Hepatocyte (in vitro differentiated cells): ENCODE results near the gene RABGAP1. TPM values are rescaled to one million over a fixed set of nuclear protein-coding genes. Genes with fewer than 3 reads are reported as not detected.

ENCODE experiments used
- DNase-seq: peaks from one replicate; pipeline ENCODE4 v3.0.0-alpha.2; 2016; ENCODE audit warnings: low spot score
- H2AFZ ChIP-seq: fragments of 200-600 bp; sonication (generic); 2 replicates; pipeline ENCODE4 v1.6.0; 2016; ENCODE audit warnings: antibody characterized with exemption, mild to moderate bottlenecking
- H3K27ac ChIP-seq: fragments of 200-600 bp; sonication (generic); 2 replicates; pipeline ENCODE4 v1.5.1; 2016; ENCODE audit warnings: mild to moderate bottlenecking
- H3K27me3 ChIP-seq: fragments of 200-600 bp; sonication (generic); 2 replicates; pipeline ENCODE4 v1.6.1; 2016
- H3K36me3 ChIP-seq: fragments of 200-600 bp; sonication (generic); replicated peaks from 2 replicates; pipeline ENCODE4 v1.5.1; 2016; ENCODE audit warnings: low read depth; ENCODE audit not compliant: insufficient read depth
- H3K4me1 ChIP-seq: fragments of 200-600 bp; sonication (generic); 2 replicates; pipeline ENCODE4 v1.5.1; 2016; ENCODE audit warnings: mild to moderate bottlenecking, moderate library complexity; ENCODE audit not compliant: insufficient read depth
- H3K4me2 ChIP-seq: fragments of 200-600 bp; sonication (generic); 2 replicates; pipeline ENCODE4 v1.6.0; 2016
- H3K4me3 ChIP-seq: fragments of 200-600 bp; sonication (generic); 2 replicates; pipeline ENCODE4 v1.5.1; 2016; ENCODE audit warnings: mild to moderate bottlenecking
- H3K79me2 ChIP-seq: fragments of 200-600 bp; sonication (generic); 2 replicates; pipeline ENCODE4 v1.6.0; 2017; ENCODE audit warnings: mild to moderate bottlenecking
- H3K9me2 ChIP-seq: fragments of 200-600 bp; sonication (generic); replicated peaks from 2 replicates; pipeline ENCODE4 v1.6.0; 2017; ENCODE audit warnings: mild to moderate bottlenecking; ENCODE audit not compliant: insufficient read depth
- H3K9me3 ChIP-seq: fragments of 200-600 bp; sonication (generic); 2 replicates; pipeline ENCODE4 v1.5.1; 2016; ENCODE audit warnings: low read depth, mild to moderate bottlenecking
- H4K20me1 ChIP-seq: fragments of 200-600 bp; sonication (generic); 2 replicates; pipeline ENCODE4 v1.6.0; 2016; ENCODE audit warnings: mild to moderate bottlenecking; ENCODE audit not compliant: insufficient read depth, poor library complexity, severe bottlenecking
- EZH2 ChIP-seq: fragments of 200-600 bp; sonication (generic); IDR thresholded peaks from 2 replicates; pipeline ENCODE4 v1.6.1; 2016; ENCODE audit warnings: antibody characterized with exemption, mild to moderate bottlenecking, borderline replicate concordance
- EZH2phosphoT487 ChIP-seq: fragments of 200-600 bp; sonication (generic); IDR thresholded peaks from one replicate; pipeline ENCODE4 v1.6.1; 2018; ENCODE audit warnings: antibody characterized with exemption, mild to moderate bottlenecking, low read depth, moderate library complexity; ENCODE audit not compliant: unreplicated experiment, severe bottlenecking
- WGBS: methylation state at CpG from one replicate; pipeline ENCODE4 v1.1.6; 2016; ENCODE audit warnings: low lambda C conversion rate; ENCODE audit errors: missing lambda C conversion rate; 5-methylcytosine and 5-hydroxymethylcytosine counted together
- polyA plus RNA-seq: library from polyadenylated mRNA; unstranded; fragments of >200 nt; fragmentation: Nextera tagmentation; extraction: Ambion mirVana; gene quantifications from 2 replicates; pipeline ENCODE4 v1.2.1, GENCODE V29; 2016
- total RNA-seq: library from RNA; depleted of rRNA; stranded (reverse); fragments of >200 nt; gene quantifications from 2 replicates; pipeline ENCODE4 v1.2.3, GENCODE V29; 2014
- TF ChIP-seq, protein P1 (sequence below): fragments of 200-600 bp; sonication (generic); IDR thresholded peaks from 2 replicates; pipeline ENCODE4 v1.5.1; 2016; ENCODE audit warnings: antibody characterized with exemption, mild to moderate bottlenecking; ENCODE audit not compliant: poor library complexity

The RABGAP1 gene
- total RNA-seq (47.4 and 58.4 TPM in 2 replicates), polyA plus RNA-seq (23.7 and 26.8 TPM in 2 replicates)

DNA sequence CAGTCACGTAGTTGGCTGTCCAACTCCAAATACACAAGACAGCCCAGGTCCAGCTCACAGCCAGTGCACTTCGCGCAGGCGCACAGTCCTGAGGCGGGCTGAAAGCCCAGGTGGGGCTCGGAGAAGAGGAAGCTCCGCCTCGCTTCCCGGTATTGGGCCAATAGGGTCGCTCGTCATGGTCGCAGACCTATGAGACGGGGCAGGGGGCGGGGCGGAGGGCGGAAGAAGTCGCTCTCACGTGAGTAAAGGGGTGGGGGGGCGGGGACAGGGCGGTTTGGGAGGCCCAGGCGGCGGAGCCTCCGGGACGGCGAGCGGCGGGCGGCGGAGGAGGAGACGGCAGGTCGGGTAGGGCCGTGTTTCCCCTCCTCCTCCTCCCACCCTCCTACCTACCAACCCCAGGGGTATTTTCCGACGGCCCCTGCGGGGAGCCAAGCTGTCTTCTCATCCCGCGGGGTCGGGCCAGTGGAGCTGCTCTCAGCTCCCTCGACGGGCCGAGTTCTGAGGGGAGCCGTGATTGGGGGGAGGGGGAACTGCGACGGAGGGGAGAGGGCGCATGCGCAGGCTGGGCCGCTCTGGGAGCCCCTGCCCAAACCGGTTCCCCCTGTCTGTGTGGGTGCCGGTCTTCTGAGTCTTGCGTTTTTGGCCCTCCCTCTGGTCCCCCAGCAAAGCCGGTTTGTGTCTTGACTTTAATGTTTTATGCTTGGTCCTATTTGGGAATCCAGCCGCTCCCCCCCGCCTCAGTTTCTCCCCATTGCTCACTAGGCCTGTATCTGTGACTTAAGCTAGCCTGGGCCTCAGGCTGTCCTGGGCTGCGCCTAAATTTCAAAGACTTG is at the start of gene RABGAP1:
Gene RABGAP1, plus strand, starts transcription at position 272 of the 833 bp plus-strand sequence. CDS start 16,040 bp downstream, outside the sequence.
- Histone ChIP-seq H3K27ac (peak within 1 kb of the TSS; percentile 96), H3K4me2 (peak within 1 kb of the TSS; percentile 84), H3K27me3 (no peaks in the 10 kb centered on the region), H3K79me2 (peaks cover 78% of the 10 kb centered on the region), H3K9me2 (no peaks in the 10 kb centered on the region), H2AFZ (peak within 1 kb of the TSS; percentile 67), H3K4me1 (peaks cover 12% of the 10 kb centered on the region), H3K4me3 (peak within 1 kb of the TSS; percentile 95), H4K20me1 (peaks cover 43% of the 10 kb centered on the region), H3K36me3 (no peaks in the 10 kb centered on the region), H3K9me3 (no peaks in the 10 kb centered on the region)
- TF ChIP-seq EZH2phosphoT487, result no peak
- TF ChIP-seq EZH2, result no peak
- TF ChIP-seq, protein P1, sequence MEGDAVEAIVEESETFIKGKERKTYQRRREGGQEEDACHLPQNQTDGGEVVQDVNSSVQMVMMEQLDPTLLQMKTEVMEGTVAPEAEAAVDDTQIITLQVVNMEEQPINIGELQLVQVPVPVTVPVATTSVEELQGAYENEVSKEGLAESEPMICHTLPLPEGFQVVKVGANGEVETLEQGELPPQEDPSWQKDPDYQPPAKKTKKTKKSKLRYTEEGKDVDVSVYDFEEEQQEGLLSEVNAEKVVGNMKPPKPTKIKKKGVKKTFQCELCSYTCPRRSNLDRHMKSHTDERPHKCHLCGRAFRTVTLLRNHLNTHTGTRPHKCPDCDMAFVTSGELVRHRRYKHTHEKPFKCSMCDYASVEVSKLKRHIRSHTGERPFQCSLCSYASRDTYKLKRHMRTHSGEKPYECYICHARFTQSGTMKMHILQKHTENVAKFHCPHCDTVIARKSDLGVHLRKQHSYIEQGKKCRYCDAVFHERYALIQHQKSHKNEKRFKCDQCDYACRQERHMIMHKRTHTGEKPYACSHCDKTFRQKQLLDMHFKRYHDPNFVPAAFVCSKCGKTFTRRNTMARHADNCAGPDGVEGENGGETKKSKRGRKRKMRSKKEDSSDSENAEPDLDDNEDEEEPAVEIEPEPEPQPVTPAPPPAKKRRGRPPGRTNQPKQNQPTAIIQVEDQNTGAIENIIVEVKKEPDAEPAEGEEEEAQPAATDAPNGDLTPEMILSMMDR, result no peak
- peak; percentile 100 for DNase-seq
- WGBS, result under 1% methylated on average over 31 of the region's 54 CpGs

DNA sequence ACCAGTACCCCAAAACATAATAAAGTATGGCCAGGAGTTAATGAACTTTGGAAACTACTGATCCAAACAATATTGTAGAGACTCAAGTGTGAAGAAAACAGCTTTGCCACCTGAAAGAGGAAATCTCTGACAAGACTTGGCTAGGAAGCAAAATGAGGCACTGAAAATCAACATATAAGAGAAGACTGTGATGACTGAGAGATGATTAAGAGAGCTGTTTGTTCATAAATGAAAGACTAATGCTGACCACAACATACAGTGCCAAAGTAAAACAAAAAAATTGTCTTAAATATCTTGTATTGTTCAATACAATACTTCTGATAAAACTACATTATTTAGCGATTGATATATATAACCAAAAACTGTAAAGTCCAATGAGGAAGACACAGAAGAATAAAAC is 42.9 kb upstream of the RABGAP1 start:
- Histone ChIP-seq H4K20me1 (peaks cover 49% of the 10 kb centered on the region), H3K79me2 (peaks cover 97% of the 10 kb centered on the region), H3K4me2 (no peak overlapping the region), H3K27ac (no peak overlapping the region), H3K4me3 (no peak overlapping the region), H3K36me3 (no peaks in the 10 kb centered on the region), H3K9me3 (no peaks in the 10 kb centered on the region), H3K4me1 (peaks cover 3% of the 10 kb centered on the region), H3K27me3 (no peaks in the 10 kb centered on the region), H2AFZ (no peak overlapping the region), H3K9me2 (no peaks in the 10 kb centered on the region)
- 97% methylated on average over 1 of the region's 1 CpG for WGBS
- no peak for DNase-seq
- TF ChIP-seq, protein P1, result no peak
- TF ChIP-seq EZH2phosphoT487 (no peak), EZH2 (no peak)

DNA sequence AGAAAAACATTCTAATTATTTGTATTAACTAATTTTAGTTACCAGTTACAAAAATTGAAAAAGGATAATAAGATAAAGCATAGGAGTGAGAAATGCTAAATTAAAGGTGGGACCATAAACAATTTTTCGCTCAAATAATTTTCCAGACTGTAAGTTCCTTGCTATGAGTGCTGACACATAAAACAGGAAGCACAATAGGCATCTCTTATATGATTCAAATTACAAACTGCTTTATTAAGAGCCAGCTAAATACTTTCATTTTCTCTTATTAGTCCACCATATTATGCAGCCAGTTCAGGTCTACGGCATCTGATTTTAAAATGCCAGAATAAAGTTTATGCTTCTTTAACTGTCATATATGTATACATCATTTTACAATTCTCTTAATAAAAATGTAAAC is 40.0 kb upstream of the RABGAP1 start:
- Histone ChIP-seq H3K79me2 (peaks cover 88% of the 10 kb centered on the region), H3K27me3 (no peaks in the 10 kb centered on the region), H3K4me1 (peaks cover 11% of the 10 kb centered on the region), H2AFZ (no peak overlapping the region), H3K9me3 (no peaks in the 10 kb centered on the region), H4K20me1 (peaks cover 41% of the 10 kb centered on the region), H3K9me2 (no peaks in the 10 kb centered on the region), H3K27ac (no peak overlapping the region), H3K4me2 (peak overlapping the region; percentile 23), H3K4me3 (no peak overlapping the region), H3K36me3 (no peaks in the 10 kb centered on the region)
- 88% methylated on average over 2 of the region's 2 CpGs for WGBS
- TF ChIP-seq, protein P1, result no peak
- no peak for DNase-seq
